GM23338 (cell line): ENCODE measurements around the gene CCAR1. TPM values are rescaled to one million over a fixed set of nuclear protein-coding genes. Genes with fewer than 3 reads are reported as not detected.

Experiments used
- ATAC-seq: fragments of 200-7000 bp; cut with Tn5 transposase; 3 replicates; pipeline ENCODE4 v1.9.1; 2020
- DNase-seq: peaks from one replicate; pipeline ENCODE4 v3.0.0-alpha.2; 2015; ENCODE audit warnings: low spot score
- H2AFZ ChIP-seq: fragments of 200-600 bp; sonication (generic); 2 replicates; pipeline ENCODE4 v1.8.0; 2016; ENCODE audit warnings: antibody characterized with exemption, mild to moderate bottlenecking, moderate library complexity
- H3F3A ChIP-seq: fragments of 200-600 bp; sonication (generic); replicated peaks from 2 replicates; pipeline ENCODE4 v1.8.0; 2017; ENCODE audit warnings: antibody characterized with exemption, mixed run types, low read depth
- H3K27ac ChIP-seq: fragments of 200-600 bp; sonication (generic); 2 replicates; pipeline ENCODE4 v1.6.1; 2016; ENCODE audit warnings: low read depth
- H3K27me3 ChIP-seq: fragments of 200-600 bp; sonication (generic); 2 replicates; pipeline ENCODE4 v1.8.0; 2016; ENCODE audit warnings: mild to moderate bottlenecking, mixed run types, moderate library complexity; ENCODE audit not compliant: insufficient read depth
- H3K36me3 ChIP-seq: fragments of 200-600 bp; sonication (generic); 2 replicates; pipeline ENCODE4 v1.8.0; 2016; ENCODE audit warnings: mild to moderate bottlenecking; ENCODE audit not compliant: insufficient read depth
- H3K4me1 ChIP-seq: fragments of 200-600 bp; sonication (generic); 2 replicates; pipeline ENCODE4 v1.8.0; 2016; ENCODE audit warnings: mild to moderate bottlenecking, moderate library complexity; ENCODE audit not compliant: insufficient read depth
- H3K4me2 ChIP-seq: fragments of 200-600 bp; sonication (generic); 2 replicates; pipeline ENCODE4 v1.7.1; 2017; ENCODE audit warnings: mixed run types
- H3K4me3 ChIP-seq: fragments of 200-600 bp; sonication (generic); 2 replicates; pipeline ENCODE4 v1.6.1; 2016; ENCODE audit warnings: mixed run types
- H3K79me2 ChIP-seq: fragments of 200-600 bp; sonication (generic); replicated peaks from 2 replicates; pipeline ENCODE4 v1.8.0; 2017; ENCODE audit warnings: mild to moderate bottlenecking; ENCODE audit not compliant: insufficient read depth
- H3K9me2 ChIP-seq: fragments of 200-600 bp; sonication (generic); 2 replicates; pipeline ENCODE4 v1.8.0; 2017; ENCODE audit not compliant: insufficient read depth
- H4K20me1 ChIP-seq: fragments of 200-600 bp; sonication (generic); replicated peaks from 2 replicates; pipeline ENCODE4 v1.8.0; 2017; ENCODE audit warnings: mild to moderate bottlenecking; ENCODE audit not compliant: insufficient read depth
- H3K27ac Mint-ChIP-seq: 2 replicates; pipeline ENCODE4 v1.8.0; 2020; ENCODE audit warnings: inconsistent platforms, mild to moderate bottlenecking, moderate library complexity, mixed read lengths
- H3K27me3 Mint-ChIP-seq: 3 replicates; pipeline ENCODE4 v1.8.0; 2022; ENCODE audit warnings: low read depth, mild to moderate bottlenecking, moderate library complexity, mixed read lengths, inconsistent platforms; ENCODE audit not compliant: insufficient read depth, poor library complexity
- H3K36me3 Mint-ChIP-seq: 3 replicates; pipeline ENCODE4 v1.8.0; 2021; ENCODE audit warnings: low read depth, mild to moderate bottlenecking, inconsistent platforms, moderate library complexity, mixed read lengths
- H3K4me1 Mint-ChIP-seq: 3 replicates; pipeline ENCODE4 v1.8.0; 2020; ENCODE audit warnings: mild to moderate bottlenecking, inconsistent platforms, mixed read lengths
- H3K4me3 Mint-ChIP-seq: 3 replicates; pipeline ENCODE4 v1.8.0; 2021; ENCODE audit warnings: moderate library complexity, mild to moderate bottlenecking, inconsistent platforms, mixed read lengths
- H3K9me3 Mint-ChIP-seq: 3 replicates; pipeline ENCODE4 v1.8.0; 2020; ENCODE audit warnings: moderate library complexity, mild to moderate bottlenecking, inconsistent platforms, mixed read lengths
- CREB1 ChIP-seq: fragments of 250-450 bp; sonication (Bioruptor Pico); IDR thresholded peaks from 2 replicates; pipeline ENCODE4 v1.5.0; 2020; ENCODE audit warnings: low read depth, mild to moderate bottlenecking, moderate library complexity
- CTCF ChIP-seq, 2 experiments: fragments of 200-600 bp in 1 of 2; sonication (generic) in 1 of 2; conservative IDR thresholded peaks; 2 replicates each; pipeline versions ENCODE4 v1.5.1 to v1.6.1; 2016 to 2017; ENCODE audit warnings: antibody characterized with exemption in 2 of 2, low read depth in 2 of 2, mild to moderate bottlenecking in 2 of 2, moderate library complexity in 1 of 2
- ETS1 ChIP-seq: IDR thresholded peaks from 2 replicates; pipeline ENCODE4 v1.6.1; 2016; ENCODE audit warnings: antibody characterized with exemption
- EZH2phosphoT487 ChIP-seq: fragments of 200-600 bp; sonication (generic); IDR thresholded peaks from one replicate; pipeline ENCODE4 v1.8.1; 2018; ENCODE audit warnings: antibody characterized with exemption; ENCODE audit not compliant: unreplicated experiment
- JUNB ChIP-seq: IDR thresholded peaks from one replicate; pipeline ENCODE4 v1.6.1; 2016; ENCODE audit warnings: antibody characterized with exemption; ENCODE audit not compliant: unreplicated experiment
- NANOG ChIP-seq: IDR thresholded peaks from 2 replicates; pipeline ENCODE4 v1.6.1; 2016; ENCODE audit warnings: antibody characterized with exemption, borderline replicate concordance
- REST ChIP-seq: IDR thresholded peaks from one replicate; pipeline ENCODE4 v1.6.1; 2018; ENCODE audit warnings: antibody characterized with exemption; ENCODE audit not compliant: unreplicated experiment
- STAT1 ChIP-seq: IDR thresholded peaks from one replicate; pipeline ENCODE4 v1.6.1; 2016; ENCODE audit warnings: antibody characterized with exemption; ENCODE audit not compliant: unreplicated experiment
- ZNF114 ChIP-seq: fragments of 250-450 bp; sonication (Bioruptor Pico); IDR thresholded peaks from 2 replicates; pipeline ENCODE4 v1.5.0; 2020; ENCODE audit warnings: mild to moderate bottlenecking, moderate library complexity
- ZNF331 ChIP-seq: fragments of 250-450 bp; sonication (Bioruptor Pico); IDR thresholded peaks from 2 replicates; pipeline ENCODE4 v1.5.0; 2020; ENCODE audit warnings: low read depth, mild to moderate bottlenecking, moderate library complexity
- polyA plus RNA-seq: library from polyadenylated mRNA; unstranded; fragments of >200 nt; fragmentation: Nextera tagmentation; extraction: Ambion mirVana; gene quantifications from 2 replicates; pipeline ENCODE4 v1.2.1, GENCODE V29; 2016
- total RNA-seq: library from RNA; depleted of rRNA; stranded (reverse); fragments of >200 nt; shearing (Covaris generic); gene quantifications from 2 replicates; pipeline ENCODE4 v1.2.3, GENCODE V29; 2014

Gene CCAR1
- total and polyA plus RNA-seq, 2 experiments from 2014 or later = 118 to 121 TPM

GRCh38 chr10:68732651-68733050 is 11.6 kb downstream of the CCAR1 start:
- H3K9me3 Mint-ChIP-seq = no peaks in the 10 kb centered on the region
- H3K27me3 ChIP-seq = no peaks in the 10 kb centered on the region
- ATAC-seq (no peak), DNase-seq (no peak)
- H3F3A ChIP-seq = peaks cover 26% of the 10 kb centered on the region
- H3K4me3 ChIP-seq = no peak overlapping the region
- H2AFZ ChIP-seq = no peak overlapping the region
- no peaks in the 10 kb centered on the region for H3K4me1 ChIP-seq
- TF ChIP-seq NANOG (no peak), EZH2phosphoT487 (no peak)
- no peak overlapping the region for H3K27ac ChIP-seq
- no peaks in the 10 kb centered on the region for H3K4me1 Mint-ChIP-seq
- H4K20me1 ChIP-seq = peaks cover 64% of the 10 kb centered on the region
- peaks cover 81% of the 10 kb centered on the region for H3K36me3 ChIP-seq
- peaks cover 88% of the 10 kb centered on the region for H3K79me2 ChIP-seq
- no peak overlapping the region for H3K27ac Mint-ChIP-seq
- H3K27me3 Mint-ChIP-seq = no peaks in the 10 kb centered on the region
- H3K4me3 Mint-ChIP-seq = no peak overlapping the region
- H3K4me2 ChIP-seq = no peak overlapping the region
- peaks cover 94% of the 10 kb centered on the region for H3K36me3 Mint-ChIP-seq
- H3K9me2 ChIP-seq = no peaks in the 10 kb centered on the region

GRCh38 chr10:68734349-68734748 is 13.3 kb downstream of the CCAR1 start:
- Histone ChIP-seq H3K27ac (peak overlapping the region; percentile 62), H3K4me1 (no peaks in the 10 kb centered on the region), H3K4me2 (no peak overlapping the region), H3F3A (peaks cover 32% of the 10 kb centered on the region), H3K36me3 (peaks cover 79% of the 10 kb centered on the region), H3K4me3 (no peak overlapping the region), H3K9me2 (no peaks in the 10 kb centered on the region), H3K27me3 (no peaks in the 10 kb centered on the region), H4K20me1 (peaks cover 61% of the 10 kb centered on the region), H2AFZ (no peak overlapping the region), H3K79me2 (peaks cover 76% of the 10 kb centered on the region)
- no peak for ATAC-seq
- no peak for DNase-seq
- Mint-ChIP-seq H3K27ac (no peak overlapping the region), H3K27me3 (no peaks in the 10 kb centered on the region), H3K36me3 (peaks cover 94% of the 10 kb centered on the region), H3K9me3 (no peaks in the 10 kb centered on the region), H3K4me3 (no peak overlapping the region), H3K4me1 (no peaks in the 10 kb centered on the region)
- TF ChIP-seq ZNF331 (CRISPR knock-in tag) (no peak), CTCF (conservative IDR thresholded peaks at IDR 0.05; ENCODE audit: low read depth in 2 of 2) (no peak), REST (no peak), CREB1 (CRISPR knock-in tag) (no peak), ZNF114 (no peak), JUNB (no peak), STAT1 (no peak), ETS1 (no peak)
